Activated CD8-positive, alpha-beta T cell treated with anti-CD3 and anti-CD28 coated beads for 36 hours (primary cell): ENCODE results near the gene SEC14L1. TPM values are rescaled to one million over a fixed set of nuclear protein-coding genes. Genes with fewer than 3 reads are reported as not detected.
"Not testable (repeated sequence)": the region's sequence is repeated elsewhere in the genome, so short reads cannot be mapped to it uniquely, and the experiment has no call there.

Experiments
- ATAC-seq: fragments of 200-7000 bp; cut with Tn5 transposase; one replicate; pipeline ENCODE4 v1.10.0; 2021; ENCODE audit warnings: mild to moderate bottlenecking, moderate library complexity
- CTCF ChIA-PET: fragments of 350-600 bp; sonication (Branson Sonifier 250); formaldehyde crosslinking; loops from one replicate; lab custom pipeline; 2021; ENCODE audit warnings: antibody characterized with exemption; lab: Charles Lee
- POLR2A ChIA-PET: fragments of 350-600 bp; sonication (Branson Sonifier 250); formaldehyde crosslinking; loops from one replicate; lab custom pipeline; 2021; ENCODE audit warnings: antibody characterized with exemption; lab: Charles Lee
- DNase-seq: peaks from one replicate; pipeline ENCODE4 v3.0.0-alpha.2; 2020
- H3K27ac Mint-ChIP-seq: one replicate; pipeline ENCODE4 v1.8.0; 2021; ENCODE audit warnings: mild to moderate bottlenecking, mixed read lengths
- H3K27me3 Mint-ChIP-seq: one replicate; pipeline ENCODE4 v1.8.0; 2021; ENCODE audit warnings: mixed read lengths
- H3K36me3 Mint-ChIP-seq: one replicate; pipeline ENCODE4 v1.8.0; 2021; ENCODE audit warnings: low read depth, mixed read lengths
- H3K4me1 Mint-ChIP-seq: one replicate; pipeline ENCODE4 v1.8.0; 2021; ENCODE audit warnings: low read depth, mixed read lengths
- H3K4me3 Mint-ChIP-seq: one replicate; pipeline ENCODE4 v1.8.0; 2021; ENCODE audit warnings: mild to moderate bottlenecking, moderate library complexity, mixed read lengths
- H3K9me3 Mint-ChIP-seq: one replicate; pipeline ENCODE4 v1.8.0; 2021; ENCODE audit warnings: mixed read lengths
- intact Hi-C: fragments of 100-400 bp; cut with micrococcal nuclease; formaldehyde crosslinking; loops from one replicate; pipeline ENCODE4 v1.10.0; 2022
- total RNA-seq, 2 experiments: library from RNA; stranded (reverse); gene quantifications; one replicate each; pipeline ENCODE4 v1.2.3, GENCODE V29; 2021
- TF ChIP-seq, protein P1 (sequence below): fragments of 200-600 bp; IDR thresholded peaks from one replicate; pipeline ENCODE4 v1.8.0; 2022; ENCODE audit warnings: antibody characterized with exemption, mild to moderate bottlenecking

Gene SEC14L1
- total RNA-seq, 2 experiments from 2014 or later: 79.7 to 91.6 TPM

DNA sequence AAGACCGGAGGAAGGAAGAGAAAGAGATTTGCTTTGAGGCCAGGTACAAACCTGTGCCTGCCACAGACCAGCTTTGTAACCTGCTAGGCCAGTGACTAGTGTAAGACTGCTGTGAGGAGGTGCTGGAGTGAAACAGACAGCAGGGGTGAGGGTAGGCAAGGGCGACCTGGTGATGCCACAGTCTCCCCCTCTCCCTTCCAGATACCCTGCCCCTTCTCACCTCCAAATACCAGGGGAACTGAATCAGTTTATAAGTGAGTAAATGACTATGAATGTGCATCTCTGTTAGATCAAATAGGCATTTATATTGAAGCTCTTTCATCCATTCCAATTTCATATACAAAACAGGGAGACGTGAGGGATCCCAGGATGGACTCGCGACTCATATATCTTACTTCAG lies 9.4 kb downstream of the SEC14L1 start:
- ATAC-seq: no peak
- intact Hi-C loops: no loop called here
- Mint-ChIP-seq H3K27ac (peak overlapping the region; percentile 52), H3K36me3 (peaks cover 35% of the 10 kb centered on the region), H3K4me3 (no peak overlapping the region), H3K27me3 (no peaks in the 10 kb centered on the region), H3K9me3 (no peaks in the 10 kb centered on the region), H3K4me1 (peaks cover 51% of the 10 kb centered on the region)
- TF ChIP-seq, protein P1, sequence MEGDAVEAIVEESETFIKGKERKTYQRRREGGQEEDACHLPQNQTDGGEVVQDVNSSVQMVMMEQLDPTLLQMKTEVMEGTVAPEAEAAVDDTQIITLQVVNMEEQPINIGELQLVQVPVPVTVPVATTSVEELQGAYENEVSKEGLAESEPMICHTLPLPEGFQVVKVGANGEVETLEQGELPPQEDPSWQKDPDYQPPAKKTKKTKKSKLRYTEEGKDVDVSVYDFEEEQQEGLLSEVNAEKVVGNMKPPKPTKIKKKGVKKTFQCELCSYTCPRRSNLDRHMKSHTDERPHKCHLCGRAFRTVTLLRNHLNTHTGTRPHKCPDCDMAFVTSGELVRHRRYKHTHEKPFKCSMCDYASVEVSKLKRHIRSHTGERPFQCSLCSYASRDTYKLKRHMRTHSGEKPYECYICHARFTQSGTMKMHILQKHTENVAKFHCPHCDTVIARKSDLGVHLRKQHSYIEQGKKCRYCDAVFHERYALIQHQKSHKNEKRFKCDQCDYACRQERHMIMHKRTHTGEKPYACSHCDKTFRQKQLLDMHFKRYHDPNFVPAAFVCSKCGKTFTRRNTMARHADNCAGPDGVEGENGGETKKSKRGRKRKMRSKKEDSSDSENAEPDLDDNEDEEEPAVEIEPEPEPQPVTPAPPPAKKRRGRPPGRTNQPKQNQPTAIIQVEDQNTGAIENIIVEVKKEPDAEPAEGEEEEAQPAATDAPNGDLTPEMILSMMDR: no peak
- ChIA-PET POLR2A (no interaction called here), CTCF (interaction anchor here (1.2 to 2.4 kb wide), 2 partner anchors 63 to 94 kb away, joined by 3 to 7 read pairs; no protein-coding TSS in a partner anchor)
- DNase-seq: no peak

DNA sequence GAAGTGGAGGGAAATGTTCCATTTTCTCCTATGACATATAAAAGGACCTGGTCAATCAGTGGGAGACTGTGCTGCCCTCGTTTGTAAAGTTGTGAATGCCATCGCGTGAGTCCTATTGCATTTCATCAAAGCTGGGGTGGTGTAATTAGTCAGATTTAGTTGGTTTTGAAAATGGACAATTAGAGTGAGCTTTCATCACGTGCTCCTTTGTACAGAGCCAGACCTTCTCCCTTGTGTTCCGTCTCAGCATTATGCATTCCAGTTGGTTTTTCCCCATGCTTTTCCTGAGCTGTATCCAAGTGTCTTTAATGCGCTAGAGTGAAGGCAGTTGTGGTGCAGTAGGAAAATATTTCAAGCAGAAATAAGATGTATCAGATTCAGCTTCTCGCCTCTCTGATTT lies 10.4 kb downstream of the SEC14L1 start:
- ATAC-seq (no peak), DNase-seq (no peak)
- intact Hi-C loops: no loop called here
- H3K4me3 Mint-ChIP-seq: no peak overlapping the region
- H3K27ac Mint-ChIP-seq: no peak overlapping the region
- H3K4me1 Mint-ChIP-seq: peaks cover 48% of the 10 kb centered on the region
- H3K27me3 Mint-ChIP-seq: no peaks in the 10 kb centered on the region
- ChIA-PET POLR2A (interaction anchor here (1.1 kb wide), 1 partner anchor 11 kb away, joined by 3 read pairs; no protein-coding TSS in a partner anchor), CTCF (interaction anchor here (0.6 to 2.4 kb wide), 3 partner anchors 64 to 95 kb away, joined by 3 to 7 read pairs (median 3); no protein-coding TSS in a partner anchor)
- no peaks in the 10 kb centered on the region for H3K9me3 Mint-ChIP-seq
- TF ChIP-seq, protein P1: no peak
- peaks cover 25% of the 10 kb centered on the region for H3K36me3 Mint-ChIP-seq

DNA sequence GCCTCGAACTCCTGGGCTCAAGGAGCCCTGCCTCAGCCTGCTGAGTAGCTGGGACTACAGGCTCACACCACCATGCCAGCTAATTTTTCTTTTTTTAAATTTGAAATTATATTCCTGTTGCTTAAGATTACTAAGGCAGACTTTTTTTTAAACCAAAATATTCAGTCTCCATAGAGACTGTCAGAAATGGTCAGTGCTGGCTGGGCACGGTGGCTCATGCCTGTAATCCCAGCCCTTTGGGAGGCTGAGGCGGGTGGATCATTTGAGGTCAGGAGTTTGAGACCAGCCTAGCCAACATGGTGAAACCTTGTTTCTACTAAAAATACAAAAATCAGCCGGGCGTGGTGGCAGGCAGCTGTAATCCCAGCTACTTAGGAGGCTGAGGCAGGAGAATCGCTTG lies 11.3 kb downstream of the SEC14L1 start:
- intact Hi-C loops, H3K4me3 Mint-ChIP-seq, H3K9me3 Mint-ChIP-seq, ATAC-seq, H3K27me3 Mint-ChIP-seq, DNase-seq, H3K27ac Mint-ChIP-seq: not testable (repeated sequence)
- POLR2A ChIA-PET: interaction anchor here (1.1 kb wide), 1 partner anchor 10 kb away, joined by 3 read pairs; no protein-coding TSS in a partner anchor
- Mint-ChIP-seq H3K36me3 (peaks cover 18% of the 10 kb centered on the region), H3K4me1 (peaks cover 42% of the 10 kb centered on the region)
- CTCF ChIA-PET: interaction anchor here (2.4 kb wide), 1 partner anchor 96 kb away, joined by 7 read pairs; no protein-coding TSS in a partner anchor

DNA sequence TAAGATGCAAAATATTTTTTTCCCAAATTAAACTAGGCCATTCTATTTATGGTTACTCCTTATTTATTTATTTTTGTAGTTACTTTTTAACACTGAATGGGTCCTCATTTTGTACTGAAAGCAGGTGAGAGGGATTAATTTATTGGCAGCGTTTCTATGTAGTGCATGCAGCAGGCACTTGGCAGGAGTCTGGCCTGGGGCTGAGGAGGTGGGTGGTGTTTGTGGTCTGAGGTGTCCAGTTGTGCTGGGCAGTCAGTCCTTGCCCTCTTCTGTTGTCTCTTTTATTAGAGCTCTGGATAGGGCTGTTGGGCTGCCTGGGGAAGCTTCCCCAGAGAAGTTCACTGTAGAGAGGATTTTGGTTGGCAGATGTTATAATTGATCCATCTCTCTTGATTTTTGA lies 12.7 kb downstream of the SEC14L1 start:
- peaks cover 22% of the 10 kb centered on the region for H3K36me3 Mint-ChIP-seq
- DNase-seq (no peak), ATAC-seq (no peak)
- H3K4me1 Mint-ChIP-seq: peaks cover 44% of the 10 kb centered on the region
- H3K4me3 Mint-ChIP-seq: no peak overlapping the region
- no peak overlapping the region for H3K27ac Mint-ChIP-seq
- H3K9me3 Mint-ChIP-seq: no peaks in the 10 kb centered on the region
- TF ChIP-seq, protein P1: no peak
- H3K27me3 Mint-ChIP-seq: no peaks in the 10 kb centered on the region
- intact Hi-C loops: no loop called here
- ChIA-PET POLR2A (no interaction called here), CTCF (interaction anchor here (0.7 kb wide), 1 partner anchor 13 kb away, joined by 3 read pairs; the partner anchor contains the start of gene SEC14L1)

DNA sequence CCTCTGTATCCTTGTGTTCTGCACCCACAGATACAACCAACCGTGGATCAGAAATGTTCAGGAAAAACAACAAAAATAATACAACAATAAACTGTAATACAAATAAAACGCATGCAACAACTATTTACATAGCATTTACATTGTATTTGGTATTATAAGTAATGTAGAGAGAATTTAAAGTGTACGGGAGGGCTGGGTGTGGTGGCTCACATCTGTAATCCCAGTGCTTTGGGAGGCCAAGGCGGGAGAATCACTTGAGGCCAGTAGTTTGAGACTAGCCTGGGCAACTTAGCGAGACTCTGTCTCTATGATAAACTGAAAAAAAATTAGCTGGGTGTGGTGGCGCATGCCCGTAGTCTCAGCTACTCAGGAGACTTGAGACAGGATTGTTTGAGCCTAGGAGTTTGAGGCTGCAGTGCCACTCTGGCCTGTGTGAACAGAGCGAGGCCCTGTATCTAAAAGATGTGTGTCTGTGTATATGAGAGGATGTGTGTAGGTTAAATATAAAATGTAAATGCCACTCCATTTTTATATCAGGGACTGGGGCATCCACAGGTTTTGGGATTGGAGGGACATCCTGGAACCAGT lies 13.3 kb downstream of the SEC14L1 start:
- Mint-ChIP-seq H3K27ac (no peak overlapping the region), H3K4me1 (peaks cover 41% of the 10 kb centered on the region), H3K9me3 (no peaks in the 10 kb centered on the region), H3K27me3 (no peaks in the 10 kb centered on the region), H3K36me3 (peaks cover 16% of the 10 kb centered on the region), H3K4me3 (no peak overlapping the region)
- ATAC-seq (no peak), DNase-seq (no peak)
- intact Hi-C loops: no loop called here
- ChIA-PET CTCF (no interaction called here), POLR2A (no interaction called here)
- TF ChIP-seq, protein P1: no peak
